Activated T-helper 1 cell treated with Interleukin-2 at 50 U/mL for 16 hours (primary cell): Measurements from ENCODE around the gene EXOC7.
"Not testable (repeated sequence)": the region's sequence is repeated elsewhere in the genome, so short reads cannot be mapped to it uniquely, and the experiment has no call there.

Experiments
- DNase-seq: peaks from one replicate; pipeline ENCODE4 v3.0.0-alpha.2; 2020; ENCODE audit warnings: low read depth

The EXOC7 gene

DNA sequence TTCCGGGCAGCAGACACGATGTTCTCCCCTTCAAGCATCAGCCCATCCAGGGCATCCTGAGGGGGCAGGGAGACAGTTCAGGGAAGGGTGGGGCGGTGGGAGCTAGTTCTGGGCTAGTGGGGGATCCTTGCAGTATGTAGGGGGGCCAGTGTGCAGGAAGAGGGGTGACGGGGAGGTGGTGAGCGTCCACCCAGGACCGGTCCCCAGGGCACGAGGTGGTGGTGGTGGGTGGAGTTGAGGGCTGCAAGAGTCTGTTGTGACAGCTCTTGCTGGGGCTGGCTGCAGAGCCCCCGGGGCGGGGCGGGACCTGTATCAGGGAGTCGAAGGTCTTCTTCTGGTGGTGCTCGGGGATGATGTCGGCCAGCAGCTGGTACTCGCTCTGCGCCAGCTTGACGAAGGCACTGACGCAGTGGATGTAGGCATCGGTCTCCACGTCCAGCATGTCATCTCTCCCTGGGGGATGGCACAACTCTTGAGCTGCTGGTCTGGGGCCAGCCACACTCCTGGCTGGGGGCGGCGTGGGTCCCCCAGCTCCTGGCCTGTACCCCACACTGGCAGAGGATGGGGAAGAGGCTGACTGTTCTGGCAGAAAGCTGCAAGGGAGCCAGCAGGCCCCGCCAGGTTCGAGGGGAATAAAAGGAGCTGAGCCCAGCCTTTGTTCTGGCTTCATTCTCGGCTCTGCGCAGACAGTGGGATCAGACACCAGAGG lies 14.6 kb downstream of the EXOC7 start:
- no peak for DNase-seq

DNA sequence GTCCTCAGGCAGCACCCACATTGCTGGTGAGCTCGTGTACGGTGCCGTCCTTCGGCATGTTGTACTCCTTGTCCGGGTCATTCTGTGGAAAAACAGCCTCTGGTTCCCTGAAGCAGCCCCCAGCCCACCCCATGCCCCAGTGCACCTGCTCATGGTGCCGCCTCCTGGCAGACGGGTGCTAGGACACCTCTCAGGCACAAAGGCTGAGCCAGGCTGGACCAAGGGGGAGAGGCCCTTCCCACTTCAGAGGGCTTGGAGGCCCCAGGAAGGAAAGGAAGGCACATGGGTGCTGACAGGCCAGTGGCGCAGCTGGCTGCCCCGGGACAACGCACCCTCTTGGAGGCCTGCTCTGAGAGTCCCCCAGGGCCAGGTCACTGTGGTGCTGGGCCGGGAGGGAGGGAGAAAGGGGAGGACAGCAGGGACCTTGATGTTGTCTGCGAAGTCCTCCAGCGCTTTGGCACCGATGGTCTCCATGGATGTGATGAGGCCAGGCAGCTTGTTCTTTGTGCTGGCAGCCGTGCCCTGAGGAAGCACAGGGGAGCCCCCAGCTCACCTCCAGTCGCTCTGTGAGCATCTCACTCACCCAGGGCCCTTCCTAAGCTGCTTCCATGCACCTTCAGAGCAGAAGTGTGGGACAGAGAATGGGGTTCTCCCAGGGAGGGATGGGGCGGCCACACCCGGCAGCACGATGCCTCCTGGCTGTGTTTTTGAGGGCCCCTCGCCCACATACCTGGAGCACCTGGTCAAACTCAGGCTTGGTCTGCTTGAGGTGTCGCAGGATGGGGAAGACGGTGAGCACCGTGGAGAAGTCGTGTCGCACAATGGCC lies 15.3 kb downstream of the EXOC7 start:
- no peak for DNase-seq

DNA sequence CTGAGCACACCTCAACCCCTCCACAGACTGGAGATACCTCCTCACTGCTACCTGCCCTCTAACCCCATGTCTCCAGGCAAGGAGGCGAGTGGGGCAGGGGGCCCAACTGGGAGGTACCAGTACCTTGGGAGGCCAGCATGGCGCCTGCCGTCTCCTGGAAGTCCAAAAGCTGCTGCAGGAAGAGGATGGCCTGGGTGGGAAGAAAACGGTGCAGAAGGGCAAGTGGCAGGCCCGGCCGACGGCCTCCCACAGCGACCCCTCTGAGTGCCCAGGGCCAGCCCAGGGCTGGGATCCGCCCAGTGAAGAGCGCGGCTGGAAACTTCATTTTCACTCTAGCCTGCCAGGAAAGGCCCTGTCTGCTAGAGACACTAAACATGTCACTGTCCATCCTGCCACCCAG lies 16.1 kb downstream of the EXOC7 start:
- DNase-seq, result no peak

DNA sequence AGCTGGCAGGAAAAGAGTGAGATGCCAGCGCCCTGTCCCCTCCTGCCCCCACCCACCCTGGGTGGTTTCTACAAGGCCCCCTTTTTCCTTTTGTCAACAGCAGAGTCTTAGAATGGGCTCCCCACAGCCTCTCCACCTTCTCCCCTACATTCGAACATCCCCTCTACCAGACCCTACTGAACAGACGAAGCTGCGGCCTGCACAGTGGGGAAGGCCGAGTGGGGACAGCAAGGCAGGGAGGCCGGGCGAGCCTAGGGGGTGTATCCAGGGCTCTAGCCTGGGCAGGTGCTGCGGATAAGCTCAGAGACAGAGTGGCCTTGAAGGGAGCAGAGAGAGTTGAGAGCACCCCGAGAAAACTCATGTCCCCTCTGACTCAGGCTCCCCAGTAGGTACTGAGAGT lies 17.2 kb downstream of the EXOC7 start:
- DNase-seq, result no peak

DNA sequence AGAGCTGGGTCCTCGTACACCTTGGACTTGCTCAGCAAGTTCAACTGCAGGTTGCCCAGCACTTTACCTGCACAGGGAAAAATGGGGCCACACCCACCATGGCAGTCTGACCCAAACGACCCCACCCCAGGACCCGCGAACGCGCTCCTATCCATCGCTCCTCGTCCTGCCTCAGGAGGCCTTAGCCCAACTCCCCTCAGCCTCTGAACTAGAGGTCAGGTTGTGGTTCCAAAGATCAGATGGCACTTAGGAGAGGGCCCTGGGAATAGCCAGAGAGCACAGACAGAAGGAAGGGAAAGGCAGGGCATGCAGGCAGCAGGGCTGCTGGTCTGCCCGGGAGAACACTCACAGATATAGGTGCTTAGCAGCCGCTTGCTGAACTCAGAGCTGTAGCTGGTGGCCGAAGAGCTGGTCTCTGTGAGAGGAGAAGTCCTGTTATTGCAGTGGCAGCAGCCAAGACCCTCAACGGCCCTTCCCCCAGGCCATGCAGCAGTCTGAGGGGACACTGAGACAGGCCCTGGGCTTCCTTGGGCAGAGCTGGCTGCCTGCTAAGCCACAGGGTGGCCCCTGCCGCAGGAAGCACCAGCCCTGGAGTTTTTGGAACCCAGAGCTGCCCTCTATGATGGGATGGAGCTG lies 17.7 kb downstream of the EXOC7 start:
- no peak for DNase-seq

DNA sequence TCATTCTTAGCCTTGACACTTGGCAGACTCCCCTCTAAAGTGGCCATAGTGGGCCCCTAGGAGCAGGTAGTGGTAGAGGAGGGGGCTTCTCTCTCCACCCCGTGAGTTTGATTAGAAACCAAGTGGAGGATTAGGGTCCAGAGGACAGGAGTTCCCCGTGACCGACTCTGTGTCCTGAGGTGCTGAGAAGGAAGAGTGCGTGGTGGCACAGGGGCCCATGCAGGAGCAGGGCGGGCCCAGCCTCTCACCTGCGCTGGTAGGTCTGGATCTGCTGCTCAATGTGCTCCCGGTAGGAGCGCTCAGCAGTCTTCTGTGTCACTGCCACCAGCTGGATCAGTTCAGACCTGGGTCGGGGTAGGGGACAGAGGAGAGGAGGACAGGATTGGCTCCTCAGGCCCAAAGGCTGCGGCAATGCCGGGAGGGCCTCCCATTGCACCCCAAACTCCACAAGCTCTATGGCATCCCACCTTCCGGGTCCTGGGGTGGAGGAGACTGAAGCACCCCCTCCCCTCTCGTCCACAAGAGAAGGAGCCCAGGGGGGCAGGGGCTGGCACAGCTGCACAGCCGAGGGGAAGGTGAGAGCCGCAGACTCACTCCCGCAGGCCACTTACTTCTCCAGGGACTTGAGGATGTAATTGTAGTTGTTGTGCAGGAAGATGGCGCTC lies 18.4 kb downstream of the EXOC7 start:
- no peak for DNase-seq

DNA sequence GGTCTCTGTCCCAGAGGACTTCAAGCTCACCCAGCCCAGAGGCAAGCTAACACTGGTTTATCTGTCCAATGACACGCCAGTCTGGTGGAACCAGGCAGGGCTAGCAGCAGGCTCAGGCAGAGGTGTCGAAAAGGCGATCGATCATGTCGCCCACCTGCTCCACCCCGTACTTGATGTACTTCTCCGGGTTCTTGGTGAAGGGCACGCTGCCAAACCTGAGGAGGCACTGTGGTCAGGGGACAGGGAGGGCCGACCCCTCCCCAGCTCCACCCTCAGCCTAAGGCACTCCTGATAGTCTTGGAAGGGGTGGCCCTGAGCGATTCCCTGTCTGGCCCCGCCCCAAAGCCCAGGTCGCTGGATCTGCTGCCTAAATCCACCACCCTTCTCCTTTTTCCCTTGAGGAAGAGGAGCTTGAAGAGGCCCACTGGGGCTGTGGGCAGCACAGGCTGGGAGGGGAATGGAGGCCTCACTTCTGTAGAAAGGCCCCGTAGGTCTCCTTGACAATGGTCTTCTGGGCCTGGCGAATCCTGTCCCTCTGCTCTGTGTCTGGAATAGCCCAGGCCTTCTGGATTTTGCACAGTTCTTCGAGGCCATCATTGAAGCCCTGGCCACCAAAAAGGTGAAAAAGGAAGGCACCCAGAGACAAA lies 19.9 kb downstream of the EXOC7 start:
- DNase-seq, result no peak

DNA sequence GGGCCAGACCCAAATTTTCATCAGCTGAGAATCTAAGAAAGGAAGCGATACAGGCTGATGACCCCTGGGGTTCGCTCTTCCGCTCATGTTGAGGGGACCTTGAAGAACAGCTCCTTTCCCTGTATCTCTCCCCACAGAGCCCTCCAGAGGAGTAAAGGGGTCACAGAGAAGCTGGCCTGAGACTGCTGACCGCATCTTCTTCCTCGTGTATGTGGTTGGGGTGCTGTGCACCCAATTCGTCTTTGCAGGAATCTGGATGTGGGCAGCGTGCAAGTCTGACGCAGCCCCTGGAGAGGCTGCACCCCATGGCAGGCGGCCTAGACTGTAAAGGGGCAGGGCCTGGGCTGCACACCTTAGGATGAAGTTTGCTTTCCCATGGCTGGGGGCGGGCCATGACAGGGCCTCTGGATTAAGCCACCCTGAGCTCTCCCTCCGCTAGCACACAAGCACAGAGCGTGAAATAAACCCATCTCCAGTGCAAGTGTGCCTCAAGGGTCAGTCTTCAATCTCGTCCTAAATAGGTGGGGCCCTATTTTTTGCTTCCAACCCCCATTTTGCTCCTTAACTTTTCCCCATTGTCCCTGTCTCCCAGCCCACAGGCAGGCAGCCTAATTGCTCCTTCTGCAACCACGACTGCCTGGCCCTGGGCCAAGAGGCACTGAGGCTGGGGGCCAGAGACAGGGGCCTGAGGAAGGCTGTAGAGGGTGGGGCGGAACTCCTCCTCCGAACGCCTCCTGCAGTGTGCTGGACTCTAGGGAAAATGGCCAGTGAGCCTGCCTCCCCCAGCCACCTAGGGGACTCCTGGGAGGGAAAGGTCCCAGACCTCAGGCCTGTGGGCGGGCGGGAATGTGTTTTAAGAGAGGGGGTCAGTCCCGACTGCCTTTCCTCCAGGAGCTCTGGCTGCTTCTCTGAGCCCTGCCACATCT lies 21.0 kb downstream of the EXOC7 start:
- DNase-seq, result no peak

DNA sequence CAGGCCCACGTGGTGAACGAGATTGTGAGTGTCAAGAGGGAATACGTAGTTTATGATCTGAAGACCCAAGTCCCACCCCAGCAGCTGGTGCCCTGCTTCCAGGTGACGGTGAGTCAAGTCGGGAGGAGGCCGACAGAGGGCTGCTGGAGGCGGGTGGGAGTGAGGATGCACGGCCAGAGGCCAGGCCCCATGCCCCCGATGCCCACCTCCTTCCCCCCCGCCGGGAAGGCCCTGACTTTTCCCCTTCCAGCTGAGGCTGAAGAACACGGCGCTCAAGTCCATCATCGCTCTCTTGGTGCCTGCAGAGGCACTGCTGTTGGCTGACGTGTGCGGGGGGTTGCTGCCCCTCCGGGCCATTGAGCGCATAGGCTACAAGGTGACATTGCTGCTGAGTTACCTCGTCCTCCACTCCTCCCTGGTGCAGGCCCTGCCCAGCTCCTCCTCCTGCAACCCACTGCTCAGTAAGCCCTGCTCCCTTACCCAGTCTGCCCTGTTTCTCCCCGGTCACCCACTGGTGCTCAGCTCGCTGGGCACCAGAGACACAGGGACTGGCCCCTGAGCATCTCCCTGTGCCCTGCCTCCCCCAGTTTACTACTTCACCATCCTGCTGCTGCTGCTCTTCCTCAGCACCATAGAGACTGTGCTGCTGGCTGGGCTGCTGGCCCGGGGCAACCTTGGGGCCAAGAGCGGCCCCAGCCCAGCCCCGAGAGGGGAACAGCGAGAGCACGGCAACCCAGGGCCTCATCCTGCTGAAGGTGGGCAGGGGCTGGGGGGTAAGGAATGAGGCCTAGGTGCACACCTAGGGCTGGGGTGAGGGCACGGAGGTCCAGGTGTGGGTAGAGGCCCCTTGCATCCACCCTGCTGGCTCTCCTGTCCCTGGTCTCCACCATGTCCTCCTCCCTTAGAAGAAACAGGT lies 22.0 kb downstream of the EXOC7 start:
- no peak for DNase-seq

DNA sequence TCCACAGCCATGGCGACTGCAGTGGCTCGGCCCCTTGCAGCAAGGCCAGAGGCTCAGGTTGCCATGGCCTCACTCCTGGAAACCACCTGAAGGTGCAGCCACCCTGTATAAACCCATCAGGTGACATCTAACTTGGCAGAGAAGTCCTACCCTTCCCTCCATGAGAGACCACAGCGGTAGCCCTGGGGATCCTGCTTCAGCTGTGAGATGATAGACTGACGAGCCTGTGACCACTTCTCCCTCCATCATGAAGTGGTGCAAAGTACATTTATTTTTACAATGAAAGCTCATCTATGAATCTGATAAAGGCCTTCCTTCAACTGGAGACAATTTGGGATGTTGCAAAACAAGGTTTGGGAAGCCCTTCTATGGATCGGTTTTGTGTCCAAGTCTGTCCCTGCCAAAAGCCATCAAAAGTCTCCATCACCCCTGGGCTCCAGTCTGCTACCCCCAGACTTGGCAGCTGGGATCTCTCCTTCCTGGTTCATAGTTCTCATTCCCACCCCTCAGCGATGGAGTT lies 22.8 kb downstream of the EXOC7 start:
- DNase-seq, result no peak

DNA sequence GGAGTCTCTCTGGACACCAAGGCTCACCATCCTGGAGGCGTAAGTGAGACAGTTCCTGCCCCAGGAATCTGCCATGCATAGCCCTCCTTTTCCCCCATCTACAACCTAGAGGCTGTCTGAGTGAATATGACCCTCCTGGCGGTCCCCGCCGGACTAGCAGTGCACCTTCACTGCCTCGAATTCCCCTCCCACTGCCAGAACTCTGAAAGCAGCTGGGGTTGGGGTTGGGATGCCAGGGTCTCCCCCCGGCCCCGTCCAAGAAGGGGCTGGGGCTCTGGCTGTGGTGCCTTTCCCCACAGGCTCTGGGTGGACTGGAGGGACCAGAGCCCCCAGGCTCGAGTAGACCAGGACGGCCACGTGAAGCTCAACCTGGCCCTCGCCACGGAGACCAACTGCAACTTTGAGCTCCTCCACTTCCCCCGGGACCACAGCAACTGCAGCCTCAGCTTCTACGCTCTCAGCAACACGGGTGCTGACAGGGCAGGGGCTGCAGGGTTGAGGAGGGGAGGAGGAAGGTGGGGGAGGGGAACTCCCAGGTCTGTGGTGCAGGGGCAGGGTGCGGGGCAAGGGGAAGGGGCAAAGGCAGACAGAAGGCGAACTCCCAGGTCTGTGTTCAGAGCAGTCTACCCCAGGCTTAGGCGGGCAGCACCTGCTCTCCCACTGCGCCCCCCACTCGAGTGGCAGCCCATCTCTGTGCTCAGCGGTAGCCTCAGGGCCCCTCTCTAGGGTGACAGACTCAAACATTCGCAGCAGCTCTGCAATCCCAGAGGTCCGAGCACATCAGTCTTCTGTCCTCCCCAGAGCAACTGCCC lies 23.4 kb downstream of the EXOC7 start:
- DNase-seq, result no peak

DNA sequence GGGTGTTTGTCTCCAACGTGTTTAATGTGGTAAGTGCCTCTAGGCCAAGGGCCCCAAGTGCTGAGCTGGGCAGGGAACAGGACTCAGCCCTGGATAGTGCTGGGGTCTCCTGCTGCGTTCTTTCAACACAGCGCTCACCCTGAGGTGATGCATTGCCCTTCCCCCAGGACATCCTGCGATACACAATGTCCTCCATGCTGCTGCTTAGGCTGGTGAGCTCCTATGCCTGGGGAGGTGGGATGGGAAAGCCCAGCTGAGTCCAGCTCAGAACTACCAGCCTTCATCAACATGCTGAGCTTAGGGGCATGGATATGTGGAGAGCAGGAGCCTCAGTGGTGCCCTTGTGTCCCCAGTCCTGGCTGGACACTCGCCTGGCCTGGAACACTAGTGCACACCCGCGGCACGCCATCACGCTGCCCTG lies 24.0 kb downstream of the EXOC7 start:
- DNase-seq, result no peak

DNA sequence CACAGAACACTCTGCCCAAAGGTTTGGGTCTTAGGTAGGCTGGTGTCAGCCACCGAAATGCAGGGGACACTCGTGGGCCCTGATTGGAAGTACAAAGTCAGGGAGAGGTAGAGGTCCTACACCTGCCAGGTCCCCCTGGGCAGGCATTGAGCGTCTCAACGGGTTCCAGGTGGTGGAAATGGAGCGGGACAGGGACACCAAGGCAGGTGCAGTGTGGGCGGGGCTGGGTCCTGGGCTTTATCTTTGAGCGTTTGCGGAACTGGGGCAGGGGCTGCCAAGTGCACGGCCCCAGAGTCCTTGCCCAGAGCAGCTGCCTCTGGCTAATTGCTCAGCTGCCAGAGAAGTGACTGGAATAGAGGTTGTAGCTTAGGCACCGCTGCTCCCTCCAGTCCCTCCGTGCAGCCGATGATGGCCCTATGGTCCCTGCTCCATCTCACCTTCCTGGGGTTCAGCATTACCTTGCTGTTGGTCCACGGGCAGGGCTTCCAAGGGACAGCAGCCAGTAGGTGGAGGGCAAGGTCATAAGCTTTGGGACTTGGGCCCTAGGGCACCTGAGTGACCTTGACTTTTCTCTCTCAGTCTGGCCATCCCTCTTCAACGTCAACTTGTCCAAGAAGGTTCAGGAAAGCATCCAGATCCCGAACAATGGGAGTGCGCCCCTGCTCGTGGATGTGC lies 24.6 kb downstream of the EXOC7 start, which contains the start of gene ZACN:
Gene ZACN, plus strand, starts transcription at position 323 of the 675 bp plus-strand sequence. Its CDS starts 83 bp downstream, at position 406.
- no peak for DNase-seq

DNA sequence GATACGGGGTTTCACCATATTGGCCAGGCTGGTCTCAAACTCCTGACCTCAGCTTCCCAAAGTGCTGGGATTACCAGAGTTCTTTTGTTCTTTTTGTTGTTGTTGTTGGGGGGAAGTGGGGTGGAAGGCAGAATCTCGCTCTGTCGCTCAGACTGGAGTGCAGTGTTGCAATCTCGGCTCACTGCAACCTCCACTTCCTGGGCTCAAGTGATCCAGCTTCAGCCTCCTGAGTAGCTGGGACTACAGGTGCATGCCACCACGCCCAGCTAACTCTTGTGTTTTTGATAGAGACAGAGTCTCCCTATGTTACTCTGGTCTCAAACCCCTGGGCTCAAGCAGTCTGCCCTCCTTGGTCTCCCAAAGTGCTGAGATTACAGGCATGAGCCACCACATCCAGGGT lies 25.2 kb downstream of the EXOC7 start:
- not testable (repeated sequence) for DNase-seq

DNA sequence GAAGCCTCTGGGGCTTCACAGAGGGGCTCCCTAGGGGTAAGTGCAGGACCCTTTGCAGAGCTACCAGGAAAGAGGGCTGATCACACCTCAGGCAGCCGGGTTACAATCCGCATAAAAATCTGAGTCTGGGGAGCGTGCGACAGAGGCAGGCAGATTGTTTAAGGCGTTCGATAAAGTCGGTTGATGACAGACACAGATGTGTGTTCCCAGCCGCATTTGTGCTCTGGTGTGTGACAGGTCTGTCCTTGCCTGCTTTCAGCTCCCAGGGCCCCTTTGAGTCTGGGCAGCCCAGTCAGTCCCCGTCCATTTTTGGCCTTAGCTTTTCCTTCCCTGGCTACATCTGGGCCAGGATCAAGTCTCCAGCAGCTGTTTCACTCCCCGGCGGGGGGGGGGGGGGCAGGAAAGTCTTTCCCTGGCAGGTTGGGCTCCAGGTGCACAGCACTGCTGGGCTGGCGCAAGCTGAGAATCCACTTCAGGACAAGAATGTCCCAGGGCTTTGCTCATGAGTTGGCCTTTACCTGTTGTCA lies 25.9 kb downstream of the EXOC7 start:
- no peak for DNase-seq

DNA sequence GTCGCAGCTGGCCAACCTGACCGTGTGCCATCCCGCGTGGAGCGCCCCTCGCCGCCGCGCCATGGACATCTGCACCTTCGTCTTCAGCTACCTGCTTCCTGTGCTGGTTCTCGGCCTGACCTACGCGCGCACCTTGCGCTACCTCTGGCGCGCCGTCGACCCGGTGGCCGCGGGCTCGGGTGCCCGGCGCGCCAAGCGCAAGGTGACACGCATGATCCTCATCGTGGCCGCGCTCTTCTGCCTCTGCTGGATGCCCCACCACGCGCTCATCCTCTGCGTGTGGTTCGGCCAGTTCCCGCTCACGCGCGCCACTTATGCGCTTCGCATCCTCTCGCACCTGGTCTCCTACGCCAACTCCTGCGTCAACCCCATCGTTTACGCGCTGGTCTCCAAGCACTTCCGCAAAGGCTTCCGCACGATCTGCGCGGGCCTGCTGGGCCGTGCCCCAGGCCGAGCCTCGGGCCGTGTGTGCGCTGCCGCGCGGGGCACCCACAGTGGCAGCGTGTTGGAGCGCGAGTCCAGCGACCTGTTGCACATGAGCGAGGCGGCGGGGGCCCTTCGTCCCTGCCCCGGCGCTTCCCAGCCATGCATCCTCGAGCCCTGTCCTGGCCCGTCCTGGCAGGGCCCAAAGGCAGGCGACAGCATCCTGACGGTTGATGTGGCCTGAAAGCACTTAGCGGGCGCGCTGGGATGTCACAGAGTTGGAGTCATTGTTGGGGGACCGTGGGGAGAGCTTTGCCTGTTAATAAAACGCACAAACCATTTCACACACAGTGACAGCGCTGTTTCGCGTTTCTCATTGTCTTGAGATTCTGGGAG lies 26.6 kb downstream of the EXOC7 start:
- no peak for DNase-seq
